ENCODE results near the gene GRK1.

- TF ChIP-seq CTCF (conservative IDR thresholded peaks at IDR 0.05; ENCODE audit: low read depth, low read length), result no peak
- TF ChIP-seq USF2 (IDR thresholded peaks at IDR 0.05; ENCODE audit: low read depth, low read length), result no peak
- no peak for TF ChIP-seq MXI1 (IDR thresholded peaks at IDR 0.05; ENCODE audit: borderline replicate concordance, low read depth, low read length)
- no peak for TF ChIP-seq BHLHE40 (IDR thresholded peaks at IDR 0.05; ENCODE audit: low read depth, low read length)
- no peak for TF ChIP-seq POLR2A (IDR thresholded peaks at IDR 0.05; ENCODE audit: low read depth, low read length)
- no peak for TF ChIP-seq RCOR1 (IDR thresholded peaks at IDR 0.05; ENCODE audit: insufficient replicate concordance, low read length)
- no peak for TF ChIP-seq MAFK (IDR thresholded peaks at IDR 0.05; ENCODE audit: low read depth, low read length)
- TF ChIP-seq SMC3 (IDR thresholded peaks at IDR 0.05; ENCODE audit: low read depth, low read length), result no peak
- no peak for TF ChIP-seq ELK1 (IDR thresholded peaks at IDR 0.05; ENCODE audit: borderline replicate concordance, low read depth, low read length)
- no peak for TF ChIP-seq RFX5 (IDR thresholded peaks at IDR 0.05; ENCODE audit: low read depth, low read length)
- TF ChIP-seq NFE2L2 (IDR thresholded peaks at IDR 0.05; ENCODE audit: low read depth, low read length), result no peak
Measured at GRCh38 chr13:113754691-113755090, 87.7 kb downstream of the GRK1 start.

Measured in IMR-90 (cell line).